CD14-positive monocyte (primary cell): ENCODE measurements around the gene BEGAIN. TPM values are rescaled to one million over a fixed set of nuclear protein-coding genes. Genes with fewer than 3 reads are reported as not detected.

Source experiments
- DNase-seq, 3 donors: peaks; one replicate each; pipeline ENCODE4 v3.0.0-alpha.2; 2011 to 2022
- H2AFZ ChIP-seq: 2 replicates; pipeline ENCODE4 v1.6.0; 2012; ENCODE audit warnings: mild to moderate bottlenecking, low read depth, low read length, inconsistent platforms; ENCODE audit not compliant: insufficient read depth, poor library complexity, severe bottlenecking
- H3K27ac ChIP-seq, 2 donors: 1 replicate in 1 of 2; 2 replicates in 1 of 2; pipeline ENCODE4 v1.5.1; 2012 to 2013; ENCODE audit warnings: low read length in 2 of 2, control low read depth in 1 of 2, inconsistent platforms in 1 of 2, low read depth in 1 of 2, mild to moderate bottlenecking in 1 of 2
- H3K27me3 ChIP-seq, 2 donors: one replicate each; pipeline versions ENCODE4 v1.6.0 to v1.6.1; 2011 to 2013; ENCODE audit warnings: low read length in 2 of 2; ENCODE audit not compliant: control insufficient read depth in 2 of 2, insufficient read depth in 2 of 2
- H3K36me3 ChIP-seq, 2 donors: replicated peaks in 1 of 2; 1 replicate in 1 of 2; 2 replicates in 1 of 2; pipeline versions ENCODE4 v1.5.1 to v1.6.1; 2012 to 2013; ENCODE audit warnings: low read length in 2 of 2, control low read depth in 1 of 2, inconsistent platforms in 1 of 2, mild to moderate bottlenecking in 1 of 2; ENCODE audit not compliant: insufficient read depth in 2 of 2, control insufficient read depth in 1 of 2
- H3K4me1 ChIP-seq, 2 donors: 1 replicate in 1 of 2; 2 replicates in 1 of 2; pipeline versions ENCODE4 v1.5.1 to v1.6.1; 2012 to 2013; ENCODE audit warnings: low read length in 2 of 2, control low read depth in 1 of 2, inconsistent platforms in 1 of 2, mild to moderate bottlenecking in 1 of 2, moderate library complexity in 1 of 2; ENCODE audit not compliant: insufficient read depth in 2 of 2, control insufficient read depth in 1 of 2
- H3K4me2 ChIP-seq: replicated peaks from 2 replicates; pipeline ENCODE3; 2012; ENCODE audit warnings: low read length, moderate library complexity, mild to moderate bottlenecking; ENCODE audit not compliant: poor library complexity, severe bottlenecking; ENCODE audit errors: extremely low read depth
- H3K4me3 ChIP-seq, 3 experiments: fragments of 200-600 bp in 1 of 3; sonication (generic) in 1 of 3; replicated peaks in 1 of 3; 1 replicate in 2 of 3; 2 replicates in 1 of 3; pipeline ENCODE4 v1.5.1; 2011 to 2013; ENCODE audit warnings: low read length in 3 of 3, mild to moderate bottlenecking in 3 of 3, control low read depth in 2 of 3, low read depth in 2 of 3, inconsistent platforms in 1 of 3, moderate library complexity in 1 of 3
- H3K79me2 ChIP-seq: 2 replicates; pipeline ENCODE4 v1.6.0; 2012; ENCODE audit warnings: mild to moderate bottlenecking, control low read depth, inconsistent platforms, low read length, moderate library complexity; ENCODE audit not compliant: insufficient read depth
- H3K9ac ChIP-seq: 2 replicates; pipeline ENCODE4 v1.6.0; 2017; ENCODE audit warnings: low read length, mild to moderate bottlenecking; ENCODE audit not compliant: insufficient read depth, poor library complexity, severe bottlenecking
- H3K9me3 ChIP-seq, 2 donors: replicated peaks in 1 of 2; 1 replicate in 1 of 2; 2 replicates in 1 of 2; pipeline versions ENCODE4 v1.5.1 to v1.6.1; 2012 to 2013; ENCODE audit warnings: low read length in 2 of 2, control low read depth in 1 of 2; ENCODE audit not compliant: control insufficient read depth in 1 of 2, insufficient read depth in 1 of 2
- H4K20me1 ChIP-seq: 2 replicates; pipeline ENCODE4 v1.6.0; 2012; ENCODE audit warnings: mild to moderate bottlenecking, low read length, control low read depth, moderate library complexity; ENCODE audit not compliant: insufficient read depth
- H3K27ac Mint-ChIP-seq, 7 donors: one replicate each; pipeline ENCODE4 v1.8.0; 2020; ENCODE audit warnings: mild to moderate bottlenecking in 7 of 7, mixed read lengths in 7 of 7, moderate library complexity in 6 of 7, inconsistent platforms in 2 of 7
- H3K27me3 Mint-ChIP-seq, 3 donors: one replicate each; pipeline ENCODE4 v1.8.0; 2021 to 2022; ENCODE audit warnings: low read depth in 3 of 3, mild to moderate bottlenecking in 3 of 3, mixed read lengths in 3 of 3, moderate library complexity in 3 of 3, inconsistent platforms in 1 of 3
- H3K36me3 Mint-ChIP-seq, 2 donors: one replicate each; pipeline ENCODE4 v1.8.0; 2020; ENCODE audit warnings: mixed read lengths in 2 of 2, inconsistent platforms in 1 of 2, mild to moderate bottlenecking in 1 of 2
- H3K4me1 Mint-ChIP-seq: one replicate; pipeline ENCODE4 v1.8.0; 2020; ENCODE audit warnings: mild to moderate bottlenecking, mixed read lengths
- H3K4me3 Mint-ChIP-seq, 2 donors: one replicate each; pipeline ENCODE4 v1.8.0; 2020; ENCODE audit warnings: mild to moderate bottlenecking in 2 of 2, mixed read lengths in 2 of 2, moderate library complexity in 1 of 2
- H3K9me3 Mint-ChIP-seq, 7 donors: one replicate each; pipeline ENCODE4 v1.8.0; 2020 to 2022; ENCODE audit warnings: mixed read lengths in 7 of 7, mild to moderate bottlenecking in 6 of 7, moderate library complexity in 6 of 7, inconsistent platforms in 2 of 7
- CTCF ChIP-seq: fragments of 200-600 bp; IDR thresholded peaks from one replicate; pipeline ENCODE4 v1.8.0; 2022; ENCODE audit warnings: antibody characterized with exemption, mild to moderate bottlenecking
- WGBS: methylation state at CpG from one replicate; pipeline ENCODE4 v1.1.5; 2013; ENCODE audit warnings: missing lambda C conversion rate; ENCODE audit not compliant: insufficient coverage; 5-methylcytosine and 5-hydroxymethylcytosine counted together
- intact Hi-C, 2 donors: fragments of 100-400 bp; cut with micrococcal nuclease; formaldehyde crosslinking; loops; one replicate each; pipeline versions ENCODE4 v1.15.0 to v1.15.1; 2023
- polyA plus RNA-seq, 3 donors: library from polyadenylated mRNA; depleted of rRNA in 1 of 3; unstranded in 2 of 3; stranded (reverse) in 1 of 3; fragments of 300-500 nt in 2 of 3; fragments of >200 nt in 1 of 3; fragmentation: Illumina TruSeq in 2 of 3; gene quantifications; 1 replicate in 2 of 3; 2 replicates in 1 of 3; pipeline ENCODE4 v1.2.3, GENCODE V29; 2012 to 2021

Gene BEGAIN
- polyA plus RNA-seq, 3 donors, result 0.25 to 0.45 TPM; not detected in 1

- Histone ChIP-seq H3K27me3 (no peaks in the 10 kb centered on the region), H4K20me1 (no peaks in the 10 kb centered on the region), H3K9ac (no peak overlapping the region), H3K4me2 (no peak overlapping the region), H3K79me2 (no peaks in the 10 kb centered on the region), H3K4me1 (peaks cover 6% of the 10 kb centered on the region in 2 donors), H3K36me3 (no peaks in the 10 kb centered on the region), H2AFZ (no peak overlapping the region), H3K4me3 (no peak overlapping the region), H3K9me3 (no peaks in the 10 kb centered on the region), H3K27ac (no peak overlapping the region)
- intact Hi-C loops, result no loop called here
- H3K4me3 Mint-ChIP-seq, result no peak overlapping the region
- H3K4me1 Mint-ChIP-seq, result peaks cover 8% of the 10 kb centered on the region
- 83% methylated on average over 6 of the region's 10 CpGs for WGBS
- no peak for DNase-seq
- H3K36me3 Mint-ChIP-seq, result no peaks in the 10 kb centered on the region
- peaks cover 0 to 2% (median 0%) of the 10 kb centered on the region in 7 donors for H3K9me3 Mint-ChIP-seq
- no peak for TF ChIP-seq CTCF
- H3K27ac Mint-ChIP-seq, result peak overlapping the region in 1 of 7 donors; percentile 38
- H3K27me3 Mint-ChIP-seq, result peaks cover 6 to 8% (median 7%) of the 10 kb centered on the region in 3 donors
These were observed 24.7 kb upstream of the BEGAIN start for GRCh38 chr14:100611811-100612480.

GRCh38 chr14:100610511-100611217 lies 23.4 kb upstream of the BEGAIN start:
- Histone ChIP-seq H4K20me1 (no peaks in the 10 kb centered on the region), H3K36me3 (no peaks in the 10 kb centered on the region), H3K9me3 (no peaks in the 10 kb centered on the region), H3K4me3 (no peak overlapping the region), H3K4me1 (no peaks in the 10 kb centered on the region), H3K9ac (no peak overlapping the region), H3K27me3 (no peaks in the 10 kb centered on the region), H3K27ac (no peak overlapping the region), H3K4me2 (no peak overlapping the region), H2AFZ (no peak overlapping the region), H3K79me2 (no peaks in the 10 kb centered on the region)
- Mint-ChIP-seq H3K4me1 (no peaks in the 10 kb centered on the region), H3K36me3 (no peaks in the 10 kb centered on the region), H3K9me3 (peaks cover 0 to 4% (median 2%) of the 10 kb centered on the region in 7 donors), H3K27me3 (peaks cover 10 to 14% (median 13%) of the 10 kb centered on the region in 3 donors), H3K4me3 (no peak overlapping the region), H3K27ac (peak overlapping the region in 1 of 7 donors; percentile 57)
- WGBS, result 90% methylated on average over 6 of the region's 14 CpGs
- DNase-seq, result no peak
- intact Hi-C loops, result no loop called here
- no peak for TF ChIP-seq CTCF
